HCT116 (cell line): ENCODE measurements around the gene TCEAL4. TPM values are rescaled to one million over a fixed set of nuclear protein-coding genes. Genes with fewer than 3 reads are reported as not detected.

ENCODE experiments used
- ATAC-seq: fragments of 200-7000 bp; cut with Tn5 transposase; 2 replicates; pipeline ENCODE4 v1.9.1; 2020; ENCODE audit warnings: mild to moderate bottlenecking, moderate library complexity
- BruUV-seq: library from RNA; stranded (reverse); fragments of 400-500 nt; replicated peaks from 2 replicates; lab custom pipeline; 2021; lab: Mats Ljungman, UMichigan
- CTCF ChIA-PET: fragments of 300-600 bp; sonication (Branson Sonifier 250); formaldehyde crosslinking; loops from one replicate; lab custom pipeline; 2021; ENCODE audit warnings: antibody characterized with exemption; lab: Charles Lee
- POLR2A ChIA-PET: fragments of 300-600, 350-600 bp; sonication (Branson Sonifier 250); formaldehyde crosslinking; loops from one replicate; lab custom pipeline; 2021; ENCODE audit warnings: antibody characterized with exemption; lab: Charles Lee
- RAD21 ChIA-PET, 2 experiments: fragments of 300-600 bp; sonication (Branson Sonifier 250); formaldehyde crosslinking; loops; one replicate each; lab custom pipeline; 2023; ENCODE audit warnings: low total read pairs in 2 of 2; ENCODE audit not compliant: uncharacterized antibody in 2 of 2, unreplicated experiment in 2 of 2, low non-redundant PET in 1 of 2; lab: Charles Lee
- DNase-seq: peaks from one replicate; pipeline ENCODE4 v3.0.0-alpha.2; 2010; ENCODE audit warnings: low read depth, low spot score
- H2AFZ ChIP-seq: fragments of 200-600 bp; shearing (Covaris generic), sonication (generic); 2 replicates; pipeline ENCODE4 v1.6.1; 2017; ENCODE audit warnings: low read depth, mixed run types, mixed read lengths, antibody characterized with exemption, low read length; ENCODE audit not compliant: poor library complexity, severe bottlenecking
- H3K27ac ChIP-seq: 2 replicates; pipeline ENCODE4 v1.5.1; 2012; ENCODE audit warnings: low read depth, low read length
- H3K27me3 ChIP-seq: fragments of 200-600 bp; sonication (generic); 2 replicates; pipeline ENCODE4 v1.6.1; 2016; ENCODE audit warnings: mixed run types, low read length, mixed read lengths; ENCODE audit not compliant: insufficient read depth
- H3K36me3 ChIP-seq, 2 experiments: fragments of 200-500 bp in 1 of 2; fragments of 200-600 bp in 1 of 2; sonication (Bioruptor generic) in 1 of 2; sonication (generic) in 1 of 2; 2 replicates each; pipeline versions ENCODE4 v1.5.1 to v1.6.1; 2014 to 2016; ENCODE audit warnings: low read length in 2 of 2, inconsistent platforms in 1 of 2, mixed read lengths in 1 of 2, mixed run types in 1 of 2; ENCODE audit not compliant: insufficient read depth in 2 of 2, control insufficient read depth in 1 of 2
- H3K4me1 ChIP-seq, 2 experiments: fragments of 200-600 bp in 1 of 2; sonication (generic) in 1 of 2; 2 replicates each; pipeline versions ENCODE4 v1.5.1 to v1.6.1; 2012 to 2017; ENCODE audit warnings: low read length in 2 of 2, inconsistent platforms in 1 of 2, mild to moderate bottlenecking in 1 of 2, mixed read lengths in 1 of 2, mixed run types in 1 of 2, moderate library complexity in 1 of 2; ENCODE audit not compliant: insufficient read depth in 2 of 2, control insufficient read depth in 1 of 2
- H3K4me2 ChIP-seq: fragments of 200-600 bp; sonication (generic); 2 replicates; pipeline ENCODE4 v1.6.1; 2017; ENCODE audit warnings: mixed run types, low read length, mixed read lengths
- H3K4me3 ChIP-seq, 2 experiments: fragments of 200-600 bp in 1 of 2; sonication (generic) in 1 of 2; replicated peaks in 1 of 2; 2 replicates each; pipeline ENCODE4 v1.5.1; 2011 to 2016; ENCODE audit warnings: low read length in 2 of 2, control low read depth in 1 of 2, low read depth in 1 of 2, mild to moderate bottlenecking in 1 of 2, mixed read lengths in 1 of 2, mixed run types in 1 of 2
- H3K79me2 ChIP-seq: fragments of 200-600 bp; sonication (generic); 2 replicates; pipeline ENCODE4 v1.6.1; 2017; ENCODE audit warnings: mild to moderate bottlenecking, mixed run types, low read length, moderate library complexity, mixed read lengths; ENCODE audit not compliant: insufficient read depth
- H3K9ac ChIP-seq: fragments of 200-600 bp; sonication (generic); 2 replicates; pipeline ENCODE4 v1.6.1; 2016; ENCODE audit warnings: low read length, mixed read lengths
- H3K9me2 ChIP-seq: fragments of 200-600 bp; sonication (generic), shearing (Covaris generic); 2 replicates; pipeline ENCODE4 v1.6.1; 2017; ENCODE audit warnings: mixed run types, mild to moderate bottlenecking, moderate library complexity; ENCODE audit not compliant: insufficient read depth
- H3K9me3 ChIP-seq, 2 experiments: fragments of 200-500 bp in 1 of 2; fragments of 200-600 bp in 1 of 2; sonication (Bioruptor generic) in 1 of 2; sonication (generic) in 1 of 2; 2 replicates each; pipeline ENCODE4 v1.6.1; 2014 to 2017; ENCODE audit warnings: low read length in 2 of 2, mixed read lengths in 2 of 2, inconsistent platforms in 1 of 2, low read depth in 1 of 2, mild to moderate bottlenecking in 1 of 2, mixed run types in 1 of 2, moderate library complexity in 1 of 2; ENCODE audit not compliant: control insufficient read depth in 1 of 2, insufficient read depth in 1 of 2
- H4K20me1 ChIP-seq: fragments of 200-600 bp; sonication (generic), shearing (Covaris generic); 2 replicates; pipeline ENCODE4 v1.6.1; 2017; ENCODE audit warnings: mixed run types, mild to moderate bottlenecking, moderate library complexity; ENCODE audit not compliant: insufficient read depth
- CBX3 ChIP-seq: IDR thresholded peaks from 2 replicates; pipeline ENCODE4 v1.6.1; 2012; ENCODE audit warnings: low read depth
- EZH2 ChIP-seq: fragments of 200-600 bp; sonication (generic); IDR thresholded peaks from 2 replicates; pipeline ENCODE4 v1.6.1; 2017; ENCODE audit warnings: antibody characterized with exemption, mixed run types
- EZH2phosphoT487 ChIP-seq: fragments of 200-600 bp; IDR thresholded peaks from 2 replicates; pipeline ENCODE4 v1.6.1; 2018; ENCODE audit warnings: antibody characterized with exemption, borderline replicate concordance
- FOSL1 ChIP-seq: IDR thresholded peaks from 2 replicates; pipeline ENCODE4 v1.6.1; 2012; ENCODE audit warnings: low read depth
- JUND ChIP-seq: IDR thresholded peaks from 2 replicates; pipeline ENCODE4 v1.6.1; 2012
- POLR2A ChIP-seq: IDR thresholded peaks from 2 replicates; pipeline ENCODE4 v1.7.0; 2011; ENCODE audit warnings: borderline replicate concordance; ENCODE audit not compliant: insufficient read depth, insufficient read length; ENCODE audit errors: extremely low read depth
- RAD21 ChIP-seq: IDR thresholded peaks from 2 replicates; pipeline ENCODE4 v1.6.1; 2012; ENCODE audit warnings: low read depth, mild to moderate bottlenecking
- SIN3A ChIP-seq: IDR thresholded peaks from 2 replicates; pipeline ENCODE4 v1.6.1; 2012; ENCODE audit warnings: low read depth
- SP1 ChIP-seq: IDR thresholded peaks from 2 replicates; pipeline ENCODE4 v1.6.1; 2012; ENCODE audit warnings: low read depth
- TCF7L2 ChIP-seq: IDR thresholded peaks from 2 replicates; pipeline ENCODE4 v1.7.0; 2011; ENCODE audit warnings: borderline replicate concordance, inconsistent platforms; ENCODE audit not compliant: insufficient read depth, insufficient read length; ENCODE audit errors: extremely low read depth
- YY1 ChIP-seq: IDR thresholded peaks from 2 replicates; pipeline ENCODE4 v1.6.1; 2011; ENCODE audit warnings: low read length, low read depth, moderate library complexity, mild to moderate bottlenecking; ENCODE audit not compliant: insufficient replicate concordance; ENCODE audit errors: extremely low read depth
- ZFX ChIP-seq: fragments of 450-650 bp; IDR thresholded peaks from 2 replicates; pipeline ENCODE4 v1.6.1; 2017
- ZNF274 ChIP-seq: fragments of 200-500 bp; sonication (Bioruptor generic); IDR thresholded peaks from 2 replicates; pipeline ENCODE4 v1.6.1; 2014; ENCODE audit warnings: mild to moderate bottlenecking, low read depth, low read length, inconsistent platforms
- intact Hi-C: fragments of 100-400 bp; cut with micrococcal nuclease; formaldehyde crosslinking; loops from 2 replicates; pipeline ENCODE4 v1.10.0; 2022
- total RNA-seq: library from RNA; stranded (reverse); gene quantifications from one replicate; pipeline ENCODE4 v1.2.1, GENCODE V29; 2021; ENCODE audit not compliant: unreplicated experiment
- TF ChIP-seq, protein P1 (sequence below): IDR thresholded peaks from 2 replicates; pipeline ENCODE4 v1.6.1; 2011; ENCODE audit warnings: mild to moderate bottlenecking, low read length, moderate library complexity; ENCODE audit not compliant: insufficient replicate concordance; ENCODE audit errors: extremely low read depth
- TF ChIP-seq, protein P2 (sequence below): IDR thresholded peaks from 2 replicates; pipeline ENCODE4 v1.6.1; 2012
- TF ChIP-seq, protein P3 (sequence below): IDR thresholded peaks from 2 replicates; pipeline ENCODE4 v1.6.1; 2012
- TF ChIP-seq, protein P4 (sequence below), 3 experiments: fragments of 200-600 bp in 1 of 3; sonication (generic) in 1 of 3; IDR thresholded peaks in 2 of 3; conservative IDR thresholded peaks in 1 of 3; 2 replicates each; pipeline ENCODE4 v1.5.1; 2012 to 2017; ENCODE audit warnings: low read depth in 2 of 3, low read length in 2 of 3, antibody characterized with exemption in 1 of 3, borderline replicate concordance in 1 of 3, control low read depth in 1 of 3, mild to moderate bottlenecking in 1 of 3, mixed read lengths in 1 of 3, mixed run types in 1 of 3, moderate library complexity in 1 of 3; ENCODE audit not compliant: insufficient read depth in 1 of 3
- TF ChIP-seq, protein P5 (sequence below): IDR thresholded peaks from 2 replicates; pipeline ENCODE4 v1.6.1; 2012; ENCODE audit warnings: low read depth

The TCEAL4 gene
- total RNA-seq, 1 experiment from 2014 or later = 23.5 TPM

DNA sequence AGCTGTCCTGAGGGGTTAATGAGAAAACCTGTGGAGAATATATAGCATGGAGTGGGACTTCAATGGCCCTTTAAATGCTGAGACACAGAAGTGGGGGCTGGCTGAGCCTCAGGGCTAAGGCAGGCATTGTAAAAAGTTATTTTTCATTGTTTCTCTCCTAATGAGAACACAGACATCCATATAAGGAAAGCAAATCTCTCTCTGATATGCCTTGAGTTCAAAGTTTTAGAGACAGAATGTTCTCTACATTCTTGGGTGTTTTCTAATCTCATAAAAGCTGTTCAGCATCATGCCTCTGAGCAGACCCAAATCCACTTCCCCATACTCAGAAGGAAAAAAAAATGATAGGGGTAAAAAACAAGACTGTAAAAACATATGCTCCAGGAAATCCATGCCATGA is 49.2 kb upstream of the TCEAL4 start:
- H4K20me1 ChIP-seq = no peaks in the 10 kb centered on the region
- H3K9ac ChIP-seq = no peak overlapping the region
- H3K4me1 ChIP-seq = peaks cover 0 to 3% of the 10 kb centered on the region in 2 experiments; a peak in 1 of 4 replicates
- H3K4me2 ChIP-seq = no peak overlapping the region
- H3K9me2 ChIP-seq = no peaks in the 10 kb centered on the region
- POLR2A ChIA-PET = no interaction called here
- no peak overlapping the region for H3K4me3 ChIP-seq
- CTCF ChIA-PET = no interaction called here
- TF ChIP-seq JUND (no peak), SIN3A (no peak), ZNF274 (no peak), CBX3 (no peak), EZH2 (no peak), EZH2phosphoT487 (no peak), TCF7L2 (no peak), ZFX (no peak), YY1 (no peak), POLR2A (no peak), SP1 (no peak), FOSL1 (no peak), RAD21 (no peak)
- TF ChIP-seq, protein P1, sequence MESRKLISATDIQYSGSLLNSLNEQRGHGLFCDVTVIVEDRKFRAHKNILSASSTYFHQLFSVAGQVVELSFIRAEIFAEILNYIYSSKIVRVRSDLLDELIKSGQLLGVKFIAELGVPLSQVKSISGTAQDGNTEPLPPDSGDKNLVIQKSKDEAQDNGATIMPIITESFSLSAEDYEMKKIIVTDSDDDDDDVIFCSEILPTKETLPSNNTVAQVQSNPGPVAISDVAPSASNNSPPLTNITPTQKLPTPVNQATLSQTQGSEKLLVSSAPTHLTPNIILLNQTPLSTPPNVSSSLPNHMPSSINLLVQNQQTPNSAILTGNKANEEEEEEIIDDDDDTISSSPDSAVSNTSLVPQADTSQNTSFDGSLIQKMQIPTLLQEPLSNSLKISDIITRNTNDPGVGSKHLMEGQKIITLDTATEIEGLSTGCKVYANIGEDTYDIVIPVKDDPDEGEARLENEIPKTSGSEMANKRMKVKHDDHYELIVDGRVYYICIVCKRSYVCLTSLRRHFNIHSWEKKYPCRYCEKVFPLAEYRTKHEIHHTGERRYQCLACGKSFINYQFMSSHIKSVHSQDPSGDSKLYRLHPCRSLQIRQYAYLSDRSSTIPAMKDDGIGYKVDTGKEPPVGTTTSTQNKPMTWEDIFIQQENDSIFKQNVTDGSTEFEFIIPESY = no peak
- TF ChIP-seq, protein P2, sequence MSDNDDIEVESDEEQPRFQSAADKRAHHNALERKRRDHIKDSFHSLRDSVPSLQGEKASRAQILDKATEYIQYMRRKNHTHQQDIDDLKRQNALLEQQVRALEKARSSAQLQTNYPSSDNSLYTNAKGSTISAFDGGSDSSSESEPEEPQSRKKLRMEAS = no peak
- TF ChIP-seq, protein P3, sequence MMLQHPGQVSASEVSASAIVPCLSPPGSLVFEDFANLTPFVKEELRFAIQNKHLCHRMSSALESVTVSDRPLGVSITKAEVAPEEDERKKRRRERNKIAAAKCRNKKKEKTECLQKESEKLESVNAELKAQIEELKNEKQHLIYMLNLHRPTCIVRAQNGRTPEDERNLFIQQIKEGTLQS = no peak
- TF ChIP-seq, protein P4, sequence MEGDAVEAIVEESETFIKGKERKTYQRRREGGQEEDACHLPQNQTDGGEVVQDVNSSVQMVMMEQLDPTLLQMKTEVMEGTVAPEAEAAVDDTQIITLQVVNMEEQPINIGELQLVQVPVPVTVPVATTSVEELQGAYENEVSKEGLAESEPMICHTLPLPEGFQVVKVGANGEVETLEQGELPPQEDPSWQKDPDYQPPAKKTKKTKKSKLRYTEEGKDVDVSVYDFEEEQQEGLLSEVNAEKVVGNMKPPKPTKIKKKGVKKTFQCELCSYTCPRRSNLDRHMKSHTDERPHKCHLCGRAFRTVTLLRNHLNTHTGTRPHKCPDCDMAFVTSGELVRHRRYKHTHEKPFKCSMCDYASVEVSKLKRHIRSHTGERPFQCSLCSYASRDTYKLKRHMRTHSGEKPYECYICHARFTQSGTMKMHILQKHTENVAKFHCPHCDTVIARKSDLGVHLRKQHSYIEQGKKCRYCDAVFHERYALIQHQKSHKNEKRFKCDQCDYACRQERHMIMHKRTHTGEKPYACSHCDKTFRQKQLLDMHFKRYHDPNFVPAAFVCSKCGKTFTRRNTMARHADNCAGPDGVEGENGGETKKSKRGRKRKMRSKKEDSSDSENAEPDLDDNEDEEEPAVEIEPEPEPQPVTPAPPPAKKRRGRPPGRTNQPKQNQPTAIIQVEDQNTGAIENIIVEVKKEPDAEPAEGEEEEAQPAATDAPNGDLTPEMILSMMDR (IDR thresholded peaks at IDR 0.05 in 2 of 3, conservative IDR thresholded peaks at IDR 0.05 in 1 of 3; ENCODE audit: borderline replicate concordance in 1 of 3, insufficient read depth in 1 of 3, low read depth in 2 of 3, low read length in 2 of 3) = no peak
- TF ChIP-seq, protein P5, sequence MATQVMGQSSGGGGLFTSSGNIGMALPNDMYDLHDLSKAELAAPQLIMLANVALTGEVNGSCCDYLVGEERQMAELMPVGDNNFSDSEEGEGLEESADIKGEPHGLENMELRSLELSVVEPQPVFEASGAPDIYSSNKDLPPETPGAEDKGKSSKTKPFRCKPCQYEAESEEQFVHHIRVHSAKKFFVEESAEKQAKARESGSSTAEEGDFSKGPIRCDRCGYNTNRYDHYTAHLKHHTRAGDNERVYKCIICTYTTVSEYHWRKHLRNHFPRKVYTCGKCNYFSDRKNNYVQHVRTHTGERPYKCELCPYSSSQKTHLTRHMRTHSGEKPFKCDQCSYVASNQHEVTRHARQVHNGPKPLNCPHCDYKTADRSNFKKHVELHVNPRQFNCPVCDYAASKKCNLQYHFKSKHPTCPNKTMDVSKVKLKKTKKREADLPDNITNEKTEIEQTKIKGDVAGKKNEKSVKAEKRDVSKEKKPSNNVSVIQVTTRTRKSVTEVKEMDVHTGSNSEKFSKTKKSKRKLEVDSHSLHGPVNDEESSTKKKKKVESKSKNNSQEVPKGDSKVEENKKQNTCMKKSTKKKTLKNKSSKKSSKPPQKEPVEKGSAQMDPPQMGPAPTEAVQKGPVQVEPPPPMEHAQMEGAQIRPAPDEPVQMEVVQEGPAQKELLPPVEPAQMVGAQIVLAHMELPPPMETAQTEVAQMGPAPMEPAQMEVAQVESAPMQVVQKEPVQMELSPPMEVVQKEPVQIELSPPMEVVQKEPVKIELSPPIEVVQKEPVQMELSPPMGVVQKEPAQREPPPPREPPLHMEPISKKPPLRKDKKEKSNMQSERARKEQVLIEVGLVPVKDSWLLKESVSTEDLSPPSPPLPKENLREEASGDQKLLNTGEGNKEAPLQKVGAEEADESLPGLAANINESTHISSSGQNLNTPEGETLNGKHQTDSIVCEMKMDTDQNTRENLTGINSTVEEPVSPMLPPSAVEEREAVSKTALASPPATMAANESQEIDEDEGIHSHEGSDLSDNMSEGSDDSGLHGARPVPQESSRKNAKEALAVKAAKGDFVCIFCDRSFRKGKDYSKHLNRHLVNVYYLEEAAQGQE = no peak
- intact Hi-C loops = loop anchor here (10.0 kb wide), 1 partner anchor 599 kb away; no protein-coding TSS in a partner anchor
- DNase-seq (no peak), ATAC-seq (no peak)
- H3K36me3 ChIP-seq = no peaks in the 10 kb centered on the region
- no peaks in the 10 kb centered on the region for H3K27me3 ChIP-seq
- RAD21 ChIA-PET = no interaction called here
- H2AFZ ChIP-seq = no peak overlapping the region
- H3K27ac ChIP-seq = no peak overlapping the region
- H3K79me2 ChIP-seq = no peaks in the 10 kb centered on the region
- H3K9me3 ChIP-seq = no peaks in the 10 kb centered on the region
- no TSS peak for BruUV-seq
